Activated CD8-positive, alpha-beta T cell treated with anti-CD3 and anti-CD28 coated beads for 36 hours (primary cell): ENCODE results near the gene ACOX1. TPM values are rescaled to one million over a fixed set of nuclear protein-coding genes. Genes with fewer than 3 reads are reported as not detected.
"Not testable (repeated sequence)": the region's sequence is repeated elsewhere in the genome, so short reads cannot be mapped to it uniquely, and the experiment has no call there.

Experiments used
- ATAC-seq: fragments of 200-7000 bp; cut with Tn5 transposase; one replicate; pipeline ENCODE4 v1.10.0; 2021; ENCODE audit warnings: mild to moderate bottlenecking, moderate library complexity
- CTCF ChIA-PET: fragments of 350-600 bp; sonication (Branson Sonifier 250); formaldehyde crosslinking; loops from one replicate; lab custom pipeline; 2021; ENCODE audit warnings: antibody characterized with exemption; lab: Charles Lee
- POLR2A ChIA-PET: fragments of 350-600 bp; sonication (Branson Sonifier 250); formaldehyde crosslinking; loops from one replicate; lab custom pipeline; 2021; ENCODE audit warnings: antibody characterized with exemption; lab: Charles Lee
- DNase-seq: peaks from one replicate; pipeline ENCODE4 v3.0.0-alpha.2; 2020
- H3K27ac Mint-ChIP-seq: one replicate; pipeline ENCODE4 v1.8.0; 2021; ENCODE audit warnings: mild to moderate bottlenecking, mixed read lengths
- H3K27me3 Mint-ChIP-seq: one replicate; pipeline ENCODE4 v1.8.0; 2021; ENCODE audit warnings: mixed read lengths
- H3K36me3 Mint-ChIP-seq: one replicate; pipeline ENCODE4 v1.8.0; 2021; ENCODE audit warnings: low read depth, mixed read lengths
- H3K4me1 Mint-ChIP-seq: one replicate; pipeline ENCODE4 v1.8.0; 2021; ENCODE audit warnings: low read depth, mixed read lengths
- H3K4me3 Mint-ChIP-seq: one replicate; pipeline ENCODE4 v1.8.0; 2021; ENCODE audit warnings: mild to moderate bottlenecking, moderate library complexity, mixed read lengths
- H3K9me3 Mint-ChIP-seq: one replicate; pipeline ENCODE4 v1.8.0; 2021; ENCODE audit warnings: mixed read lengths
- intact Hi-C: fragments of 100-400 bp; cut with micrococcal nuclease; formaldehyde crosslinking; loops from one replicate; pipeline ENCODE4 v1.10.0; 2022
- total RNA-seq, 2 experiments: library from RNA; stranded (reverse); gene quantifications; one replicate each; pipeline ENCODE4 v1.2.3, GENCODE V29; 2021
- TF ChIP-seq, protein P1 (sequence below): fragments of 200-600 bp; IDR thresholded peaks from one replicate; pipeline ENCODE4 v1.8.0; 2022; ENCODE audit warnings: antibody characterized with exemption, mild to moderate bottlenecking

ACOX1 gene
- total RNA-seq, 2 experiments from 2014 or later, result 23.0 to 24.1 TPM

DNA sequence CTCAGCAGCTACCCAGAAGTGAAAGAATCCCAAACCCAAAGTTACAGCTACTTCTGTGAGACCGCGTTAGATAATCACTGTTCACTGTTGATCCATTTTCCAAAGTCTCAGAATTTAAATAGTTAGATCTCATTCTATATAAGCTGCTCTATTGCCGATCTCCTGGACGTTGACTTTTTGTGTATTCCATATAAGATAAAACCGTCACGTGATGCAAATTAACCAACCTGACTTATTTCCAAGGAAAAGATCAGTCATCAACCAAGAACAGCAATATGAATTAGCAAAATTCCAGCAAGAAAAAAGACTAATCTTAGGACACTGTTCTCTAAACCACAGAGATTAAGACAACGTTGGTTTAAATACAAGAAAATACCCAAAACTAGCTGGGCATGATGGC is 8.3 kb downstream of the ACOX1 start:
- TF ChIP-seq, protein P1, sequence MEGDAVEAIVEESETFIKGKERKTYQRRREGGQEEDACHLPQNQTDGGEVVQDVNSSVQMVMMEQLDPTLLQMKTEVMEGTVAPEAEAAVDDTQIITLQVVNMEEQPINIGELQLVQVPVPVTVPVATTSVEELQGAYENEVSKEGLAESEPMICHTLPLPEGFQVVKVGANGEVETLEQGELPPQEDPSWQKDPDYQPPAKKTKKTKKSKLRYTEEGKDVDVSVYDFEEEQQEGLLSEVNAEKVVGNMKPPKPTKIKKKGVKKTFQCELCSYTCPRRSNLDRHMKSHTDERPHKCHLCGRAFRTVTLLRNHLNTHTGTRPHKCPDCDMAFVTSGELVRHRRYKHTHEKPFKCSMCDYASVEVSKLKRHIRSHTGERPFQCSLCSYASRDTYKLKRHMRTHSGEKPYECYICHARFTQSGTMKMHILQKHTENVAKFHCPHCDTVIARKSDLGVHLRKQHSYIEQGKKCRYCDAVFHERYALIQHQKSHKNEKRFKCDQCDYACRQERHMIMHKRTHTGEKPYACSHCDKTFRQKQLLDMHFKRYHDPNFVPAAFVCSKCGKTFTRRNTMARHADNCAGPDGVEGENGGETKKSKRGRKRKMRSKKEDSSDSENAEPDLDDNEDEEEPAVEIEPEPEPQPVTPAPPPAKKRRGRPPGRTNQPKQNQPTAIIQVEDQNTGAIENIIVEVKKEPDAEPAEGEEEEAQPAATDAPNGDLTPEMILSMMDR, result no peak
- DNase-seq (no peak), ATAC-seq (no peak)
- Mint-ChIP-seq H3K9me3 (no peaks in the 10 kb centered on the region), H3K4me3 (no peak overlapping the region), H3K4me1 (peaks cover 6% of the 10 kb centered on the region), H3K27ac (no peak overlapping the region), H3K36me3 (peaks cover 12% of the 10 kb centered on the region), H3K27me3 (no peaks in the 10 kb centered on the region)
- ChIA-PET POLR2A (no interaction called here), CTCF (no interaction called here)
- intact Hi-C loops, result no loop called here

DNA sequence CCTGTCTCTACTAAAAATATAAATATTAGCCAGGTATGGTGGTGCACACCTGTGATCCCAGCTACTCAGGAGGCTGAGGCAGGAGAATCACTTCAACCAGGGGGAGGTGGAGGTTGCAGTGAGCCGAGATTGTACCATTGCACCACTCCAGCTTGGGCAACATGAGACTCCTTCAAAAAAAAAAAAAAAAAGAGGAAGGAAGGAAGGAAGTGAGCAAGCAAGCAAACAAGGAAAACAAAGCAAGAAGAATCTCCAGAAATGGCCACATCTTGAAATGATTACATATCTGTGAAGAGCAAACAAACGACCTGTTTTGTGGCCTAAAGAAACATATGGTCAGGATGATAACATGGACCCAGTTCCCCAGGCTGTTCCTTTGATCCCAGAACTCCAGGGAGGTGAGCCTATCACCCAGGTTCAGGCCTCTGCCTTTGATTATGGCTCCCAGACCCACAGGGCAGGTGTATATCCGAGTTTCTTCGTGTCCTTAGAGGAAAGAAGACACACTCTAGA is 8.9 kb downstream of the ACOX1 start:
- ChIA-PET CTCF (interaction anchor here (1.1 kb wide), 1 partner anchor 32 kb away, joined by 3 read pairs; no protein-coding TSS in a partner anchor), POLR2A (no interaction called here)
- no peaks in the 10 kb centered on the region for H3K9me3 Mint-ChIP-seq
- peaks cover 12% of the 10 kb centered on the region for H3K36me3 Mint-ChIP-seq
- ATAC-seq, result no peak
- no peak overlapping the region for H3K27ac Mint-ChIP-seq
- H3K4me1 Mint-ChIP-seq, result peaks cover 4% of the 10 kb centered on the region
- TF ChIP-seq, protein P1, result no peak
- intact Hi-C loops, result no loop called here
- H3K4me3 Mint-ChIP-seq, result no peak overlapping the region
- no peak for DNase-seq
- H3K27me3 Mint-ChIP-seq, result no peaks in the 10 kb centered on the region

DNA sequence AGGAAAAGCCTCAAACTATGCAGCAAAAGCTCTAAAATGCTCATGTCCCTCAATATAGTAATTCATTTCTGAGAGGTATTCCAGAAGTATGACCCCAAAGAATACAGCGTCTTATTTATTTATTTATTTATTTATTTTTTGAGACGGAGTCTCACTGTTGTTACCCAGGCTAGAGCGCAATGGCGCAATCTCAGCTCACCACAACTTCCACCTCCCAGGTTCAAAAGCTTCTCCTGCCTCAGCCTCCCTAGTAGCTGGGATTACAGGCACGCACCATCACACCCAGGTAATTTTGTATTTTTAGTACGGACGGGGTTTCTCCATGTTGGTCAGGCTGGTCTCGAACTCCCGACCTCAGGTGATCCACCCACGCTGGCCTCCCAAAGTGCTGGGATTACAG is 9.9 kb downstream of the ACOX1 start:
- DNase-seq, H3K27me3 Mint-ChIP-seq, ATAC-seq, H3K27ac Mint-ChIP-seq, H3K4me1 Mint-ChIP-seq, intact Hi-C loops, H3K4me3 Mint-ChIP-seq, H3K9me3 Mint-ChIP-seq: not testable (repeated sequence)
- H3K36me3 Mint-ChIP-seq, result peaks cover 12% of the 10 kb centered on the region
- ChIA-PET CTCF (interaction anchor here (0.6 to 1.3 kb wide), 3 partner anchors 33 to 42 kb away, joined by 3 to 4 read pairs (median 3); no protein-coding TSS in a partner anchor), POLR2A (interaction anchor here (0.7 kb wide), 1 partner anchor 74 kb away, joined by 3 read pairs; no protein-coding TSS in a partner anchor)

DNA sequence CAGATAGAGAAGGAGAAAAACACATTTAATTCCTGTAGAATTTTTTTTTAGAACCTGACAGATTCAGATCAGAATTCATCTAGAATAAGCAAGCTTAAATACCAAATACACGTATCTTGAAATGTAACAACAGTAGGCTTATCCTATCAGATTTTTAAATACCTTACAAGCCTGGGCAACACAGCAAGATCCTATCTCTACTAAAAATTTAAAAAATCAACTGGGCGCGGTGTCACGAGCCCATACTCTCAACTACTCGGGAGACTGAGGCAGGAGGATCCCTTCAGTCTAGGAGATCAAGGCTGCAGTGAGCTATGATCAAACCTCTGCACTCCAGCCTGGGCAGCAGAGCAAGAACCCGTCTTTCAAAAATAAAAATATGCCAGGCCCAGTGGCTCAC is 13.5 kb downstream of the ACOX1 start:
- no peak overlapping the region for H3K27ac Mint-ChIP-seq
- POLR2A ChIA-PET, result interaction anchor here (0.6 kb wide), 1 partner anchor 208 kb away, joined by 3 read pairs; no protein-coding TSS in a partner anchor
- CTCF ChIA-PET, result interaction anchor here (1.3 to 1.5 kb wide), 2 partner anchors 35 to 40 kb away, joined by 5 to 6 read pairs; partner anchors contain the start of gene CDK3
- no peaks in the 10 kb centered on the region for H3K27me3 Mint-ChIP-seq
- DNase-seq (no peak), ATAC-seq (no peak)
- TF ChIP-seq, protein P1, result no peak
- H3K4me3 Mint-ChIP-seq, result no peak overlapping the region
- H3K9me3 Mint-ChIP-seq, result no peaks in the 10 kb centered on the region
- intact Hi-C loops, result no loop called here
- peaks cover 12% of the 10 kb centered on the region for H3K4me1 Mint-ChIP-seq
- peaks cover 3% of the 10 kb centered on the region for H3K36me3 Mint-ChIP-seq

DNA sequence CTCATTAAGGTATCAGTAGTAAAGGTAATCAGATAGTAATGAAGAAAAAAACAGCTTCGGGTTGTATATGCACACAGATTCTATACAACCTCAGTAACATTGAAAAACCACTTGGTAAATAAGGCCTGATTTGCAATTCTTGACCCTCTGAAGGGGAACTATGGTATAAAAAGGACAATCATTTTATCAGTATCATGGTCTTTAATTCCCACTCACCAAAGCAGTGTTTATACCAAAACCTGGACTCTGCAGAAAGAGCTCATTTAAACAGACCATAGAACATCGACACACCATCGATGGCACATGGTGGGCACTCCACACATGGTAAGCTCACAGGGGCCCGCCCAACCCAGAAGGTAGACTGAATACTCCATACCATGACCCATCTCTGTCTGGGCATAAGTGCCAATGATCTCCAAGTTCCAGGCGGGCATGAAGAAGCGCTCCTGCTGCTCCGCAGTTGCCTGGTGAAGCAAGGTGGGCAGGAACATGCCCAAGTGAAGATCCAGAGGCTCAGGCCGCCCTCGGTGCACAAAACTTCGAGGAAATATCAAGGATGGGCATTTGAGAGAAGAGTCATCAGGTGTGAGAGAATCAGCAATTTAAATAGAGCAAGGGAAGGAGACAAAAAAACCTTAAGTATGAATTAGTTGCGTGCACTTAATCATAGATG is 19.0 kb downstream of the ACOX1 start:
- no peaks in the 10 kb centered on the region for H3K27me3 Mint-ChIP-seq
- no peak overlapping the region for H3K4me3 Mint-ChIP-seq
- peaks cover 11% of the 10 kb centered on the region for H3K36me3 Mint-ChIP-seq
- TF ChIP-seq, protein P1, result no peak
- peaks cover 10% of the 10 kb centered on the region for H3K4me1 Mint-ChIP-seq
- ChIA-PET POLR2A (interaction anchor here (0.6 kb wide), 1 partner anchor 330 kb away, joined by 3 read pairs; no protein-coding TSS in a partner anchor), CTCF (interaction anchor here (0.6 to 1.4 kb wide), 4 partner anchors 40 to 54 kb away, joined by 3 to 6 read pairs (median 5); partner anchors contain the start of gene CDK3)
- DNase-seq (no peak), ATAC-seq (no peak)
- no peak overlapping the region for H3K27ac Mint-ChIP-seq
- intact Hi-C loops, result no loop called here
- no peaks in the 10 kb centered on the region for H3K9me3 Mint-ChIP-seq
